Measurements from ENCODE around the gene GHRHR. TPM values are rescaled to one million over a fixed set of nuclear protein-coding genes. Genes with fewer than 3 reads are reported as not detected.

GHRHR gene
- total RNA-seq (not detected), polyA plus RNA-seq (ENCODE audit: insufficient read depth, low read depth, low replicate concordance) (0.75 TPM)
- long read RNA-seq, donor 1, result 0 reads
- long read RNA-seq, donor 2, result 0 reads
- long read RNA-seq, donor 3, partial matches to known transcripts, result 0 of 1 reads
- long read RNA-seq, donor 3, other reads (novel, unspliced or antisense), result 0 of 1 reads
- long read RNA-seq, donor 4, result 0 reads
- long read RNA-seq, donor 5, result 0 reads
- long read RNA-seq, donor 6, result 0 reads
- long read RNA-seq, donor 7, result 0 reads
- long read RNA-seq, donor 8, result 0 reads
- long read RNA-seq, donor 9, result 0 reads
- long read RNA-seq, donor 10, result 0 reads

DNA sequence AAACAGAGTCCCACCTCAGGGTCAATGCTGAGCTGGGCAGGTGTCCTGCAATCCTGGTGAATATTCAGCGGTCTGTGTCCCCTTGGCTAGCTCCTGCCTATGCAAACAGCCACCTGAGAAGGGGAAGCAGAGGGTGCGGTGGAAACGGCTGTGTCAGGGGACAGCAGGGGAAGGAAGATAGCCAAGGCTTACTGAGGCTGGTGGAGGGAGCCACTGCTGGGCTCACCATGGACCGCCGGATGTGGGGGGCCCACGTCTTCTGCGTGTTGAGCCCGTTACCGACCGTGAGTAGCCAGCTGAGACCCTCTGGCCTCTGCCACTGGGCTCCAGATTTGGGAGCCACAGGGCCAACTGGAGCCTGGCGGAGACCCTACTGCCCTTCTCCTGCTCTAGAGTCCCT lies at the start of gene GHRHR:
TSS of gene GHRHR (plus strand) at position 112 of the 400 bp plus-strand sequence. CDS start at position 228, 116 bp downstream.
- Histone ChIP-seq H3K36me3 (ENCODE audit: control insufficient read depth in 2 of 3, insufficient read depth in 3 of 3, low read length in 3 of 3) (no peaks in the 10 kb centered on the region), H3K9ac (ENCODE audit: low read length in 3 of 3) (no peak within 1 kb of the TSS), H3K27me3 (ENCODE audit: control insufficient read depth, insufficient read depth, low read length) (no peaks in the 10 kb centered on the region), H3K4me3 (ENCODE audit: low read length in 3 of 3) (no peak within 1 kb of the TSS), H3K4me1 (ENCODE audit: control insufficient read depth in 2 of 3, insufficient read depth in 2 of 3, low read depth in 1 of 3, low read length in 3 of 3) (no peaks in the 10 kb centered on the region), H3K27ac (ENCODE audit: low read depth in 2 of 2, low read length in 2 of 2) (no peak within 1 kb of the TSS), H3K9me3 (ENCODE audit: control insufficient read depth in 2 of 3, insufficient read depth in 1 of 3, low read length in 3 of 3) (no peaks in the 10 kb centered on the region)
- no peak for FAIRE-seq
- TF ChIP-seq, protein P1, sequence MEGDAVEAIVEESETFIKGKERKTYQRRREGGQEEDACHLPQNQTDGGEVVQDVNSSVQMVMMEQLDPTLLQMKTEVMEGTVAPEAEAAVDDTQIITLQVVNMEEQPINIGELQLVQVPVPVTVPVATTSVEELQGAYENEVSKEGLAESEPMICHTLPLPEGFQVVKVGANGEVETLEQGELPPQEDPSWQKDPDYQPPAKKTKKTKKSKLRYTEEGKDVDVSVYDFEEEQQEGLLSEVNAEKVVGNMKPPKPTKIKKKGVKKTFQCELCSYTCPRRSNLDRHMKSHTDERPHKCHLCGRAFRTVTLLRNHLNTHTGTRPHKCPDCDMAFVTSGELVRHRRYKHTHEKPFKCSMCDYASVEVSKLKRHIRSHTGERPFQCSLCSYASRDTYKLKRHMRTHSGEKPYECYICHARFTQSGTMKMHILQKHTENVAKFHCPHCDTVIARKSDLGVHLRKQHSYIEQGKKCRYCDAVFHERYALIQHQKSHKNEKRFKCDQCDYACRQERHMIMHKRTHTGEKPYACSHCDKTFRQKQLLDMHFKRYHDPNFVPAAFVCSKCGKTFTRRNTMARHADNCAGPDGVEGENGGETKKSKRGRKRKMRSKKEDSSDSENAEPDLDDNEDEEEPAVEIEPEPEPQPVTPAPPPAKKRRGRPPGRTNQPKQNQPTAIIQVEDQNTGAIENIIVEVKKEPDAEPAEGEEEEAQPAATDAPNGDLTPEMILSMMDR (IDR thresholded peaks at IDR 0.05; ENCODE audit: borderline replicate concordance, extremely low read depth, insufficient read depth), result no peak
- peak in 1 of 5 donors; percentile 49 for DNase-seq
- intact Hi-C loops (cut with DNase I), result no loop called here

DNA sequence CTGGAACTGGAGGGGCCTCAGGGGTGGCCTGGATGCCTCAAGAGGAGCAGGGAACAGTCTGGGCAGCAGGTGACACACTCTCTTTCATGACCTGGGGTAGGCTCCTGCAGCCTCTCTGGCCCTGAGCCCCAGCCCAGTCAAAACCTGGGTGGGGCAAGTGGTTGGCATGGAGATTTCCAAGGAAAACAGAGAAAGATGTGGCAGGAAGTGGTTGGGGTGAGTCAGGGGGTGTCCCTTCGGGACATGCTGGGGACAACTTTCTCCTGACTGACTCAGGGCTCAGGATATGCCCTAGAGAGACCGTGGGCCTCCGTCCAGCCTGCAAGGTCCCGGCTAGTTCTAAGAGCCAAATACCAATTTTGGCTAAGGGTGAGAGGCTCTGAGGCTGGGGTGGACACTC lies 49.2 kb upstream of the GHRHR start:
- Histone ChIP-seq H3K4me1 (ENCODE audit: control insufficient read depth in 2 of 3, insufficient read depth in 2 of 3, low read depth in 1 of 3, low read length in 3 of 3) (peaks cover 0 to 7% (median 4%) of the 10 kb centered on the region in 3 donors), H3K36me3 (ENCODE audit: control insufficient read depth in 2 of 3, insufficient read depth in 3 of 3, low read length in 3 of 3) (no peaks in the 10 kb centered on the region), H3K27me3 (ENCODE audit: control insufficient read depth, insufficient read depth, low read length) (no peaks in the 10 kb centered on the region), H3K27ac (ENCODE audit: low read depth in 2 of 2, low read length in 2 of 2) (peak overlapping the region; percentile 8 to 81), H3K4me3 (ENCODE audit: low read length in 3 of 3) (peak overlapping the region in 2 of 3 donors; percentile 77 to 94), H3K9ac (ENCODE audit: low read length in 3 of 3) (peak overlapping the region in 1 of 3 donors; percentile 79), H3K9me3 (ENCODE audit: control insufficient read depth in 2 of 3, insufficient read depth in 1 of 3, low read length in 3 of 3) (no peaks in the 10 kb centered on the region)
- TF ChIP-seq, protein P1 (IDR thresholded peaks at IDR 0.05; ENCODE audit: borderline replicate concordance, extremely low read depth, insufficient read depth), result no peak
- intact Hi-C loops (cut with DNase I), result no loop called here
- FAIRE-seq (no peak), DNase-seq (no peak)

DNA sequence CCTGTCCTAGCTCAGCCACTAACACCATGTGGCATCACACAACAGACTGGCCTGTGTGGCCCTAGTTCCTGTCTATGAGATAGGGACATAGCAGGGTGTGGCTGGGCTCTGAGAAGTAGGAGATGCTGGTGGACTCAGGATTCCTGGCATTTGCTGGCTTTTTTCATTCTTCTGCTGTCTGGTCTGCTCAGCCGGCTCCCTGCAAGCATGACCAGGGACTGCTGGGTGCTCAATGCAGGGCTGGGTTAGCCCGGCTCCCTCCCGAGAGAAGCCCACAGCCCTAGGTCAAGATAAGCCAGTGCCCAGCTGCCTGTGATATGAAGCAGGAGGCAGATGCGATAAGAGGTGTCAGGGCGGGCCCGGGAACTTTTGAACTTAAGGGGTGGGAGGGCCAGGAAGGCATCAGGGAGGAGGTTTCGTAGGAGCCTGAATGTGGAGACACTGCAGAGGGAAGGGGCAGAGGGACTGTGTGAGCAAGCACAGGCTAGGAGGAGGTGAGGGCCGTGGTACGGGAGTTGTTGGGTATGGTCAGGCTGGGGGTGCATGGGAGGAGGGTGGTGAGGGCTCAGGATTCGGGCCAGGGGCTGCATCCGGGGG lies 48.6 kb upstream of the GHRHR start:
- FAIRE-seq (no peak), DNase-seq (no peak)
- H3K4me3 ChIP-seq (ENCODE audit: low read length in 3 of 3), result peak overlapping the region in 2 of 3 donors; percentile 77 to 94
- H3K27me3 ChIP-seq (ENCODE audit: control insufficient read depth, insufficient read depth, low read length), result no peaks in the 10 kb centered on the region
- no peaks in the 10 kb centered on the region for H3K36me3 ChIP-seq (ENCODE audit: control insufficient read depth in 2 of 3, insufficient read depth in 3 of 3, low read length in 3 of 3)
- H3K27ac ChIP-seq (ENCODE audit: low read depth in 2 of 2, low read length in 2 of 2), result peak overlapping the region in 1 of 2 donors; percentile 81
- H3K4me1 ChIP-seq (ENCODE audit: control insufficient read depth in 2 of 3, insufficient read depth in 2 of 3, low read depth in 1 of 3, low read length in 3 of 3), result peaks cover 0 to 6% (median 4%) of the 10 kb centered on the region in 3 donors
- intact Hi-C loops (cut with DNase I), result no loop called here
- no peaks in the 10 kb centered on the region for H3K9me3 ChIP-seq (ENCODE audit: control insufficient read depth in 2 of 3, insufficient read depth in 1 of 3, low read length in 3 of 3)
- H3K9ac ChIP-seq (ENCODE audit: low read length in 3 of 3), result peak overlapping the region in 1 of 3 donors; percentile 79
- TF ChIP-seq, protein P1 (IDR thresholded peaks at IDR 0.05; ENCODE audit: borderline replicate concordance, extremely low read depth, insufficient read depth), result no peak

Data from kidney (tissue), 22 donors.